Sigmoid colon (tissue), 7 donors: ENCODE data around the gene ZP1. TPM values are rescaled to one million over a fixed set of nuclear protein-coding genes. Genes with fewer than 3 reads are reported as not detected.

ENCODE experiments used
- DNase-seq: peaks from one replicate; pipeline ENCODE4 v3.0.0-alpha.2; 2019
- H3K27ac ChIP-seq, 4 donors: fragments of 200-600 bp; sonication (generic); one replicate each; pipeline ENCODE4 v1.5.1; 2016 to 2019; ENCODE audit warnings: mild to moderate bottlenecking in 1 of 4
- H3K27me3 ChIP-seq, 3 donors: fragments of 200-600 bp; sonication (generic); one replicate each; pipeline ENCODE4 v1.5.1; 2019; ENCODE audit warnings: mild to moderate bottlenecking in 1 of 3
- H3K36me3 ChIP-seq, 4 donors: fragments of 200-600 bp; sonication (generic); one replicate each; pipeline ENCODE4 v1.5.1; 2016 to 2019
- H3K4me1 ChIP-seq, 4 donors: fragments of 200-600 bp; sonication (generic); one replicate each; pipeline ENCODE4 v1.5.1; 2017 to 2019
- H3K4me3 ChIP-seq, 4 donors: fragments of 200-600 bp; sonication (generic); one replicate each; pipeline ENCODE4 v1.5.1; 2017 to 2019; ENCODE audit warnings: mild to moderate bottlenecking in 2 of 4, moderate library complexity in 1 of 4
- H3K9me3 ChIP-seq, 4 donors: fragments of 200-600 bp in 3 of 4; sonication (generic) in 3 of 4; one replicate each; pipeline versions ENCODE4 v1.5.1 to v1.6.1; 2013 to 2019
- CTCF ChIP-seq, 4 experiments: fragments of 450-650 bp in 3 of 4; fragments of 200-600 bp in 1 of 4; IDR thresholded peaks; one replicate each; pipeline ENCODE4 v1.5.1; 2016 to 2019; ENCODE audit warnings: antibody characterized with exemption in 4 of 4, mild to moderate bottlenecking in 3 of 4, moderate library complexity in 2 of 4
- EP300 ChIP-seq, 4 donors: sonication (generic); formaldehyde crosslinking; IDR thresholded peaks; one replicate each; pipeline ENCODE4 v1.6.1; 2017; ENCODE audit warnings: antibody characterized with exemption in 4 of 4
- POLR2A ChIP-seq, 2 donors: fragments of 450-650 bp; IDR thresholded peaks; one replicate each; pipeline ENCODE4 v1.6.1; 2016; ENCODE audit warnings: antibody characterized with exemption in 2 of 2, mild to moderate bottlenecking in 2 of 2, moderate library complexity in 2 of 2
- POLR2AphosphoS5 ChIP-seq, 4 donors: sonication (generic); formaldehyde crosslinking; IDR thresholded peaks; one replicate each; pipeline ENCODE4 v1.6.1; 2017; ENCODE audit warnings: antibody characterized with exemption in 4 of 4
- WGBS, 2 donors: extraction: QIAGEN DNeasy Blood & Tissue Kit; methylation state at CpG; one replicate each; pipeline ENCODE4 v1.1.7; 2013; 5-methylcytosine and 5-hydroxymethylcytosine counted together
- intact Hi-C: fragments of 100-400 bp; cut with DNase I; formaldehyde crosslinking; loops from one replicate; pipeline ENCODE4 v1.15.1; 2023
- polyA plus RNA-seq, 3 donors: library from polyadenylated mRNA; stranded (reverse); fragments of 200-250 nt; gene quantifications; one replicate each; pipeline ENCODE4 v1.2.3, GENCODE V29; 2013
- total RNA-seq, 4 donors: library from RNA; depleted of rRNA; stranded (reverse); fragments of >200 nt; gene quantifications; one replicate each; pipeline ENCODE4 v1.1.0, GENCODE V29; 2016
- donor health status: healthy with polysubstance abuse.
- donor health status: Bipolar disorder and iron deficiency.
- donor health status: healthy.

Gene ZP1
- total and polyA plus RNA-seq, 7 donors, result 0.15 TPM; not detected in 6

- WGBS, 2 donors, result 87 to 89% methylated on average over 12 of the region's 12 CpGs
- Histone ChIP-seq H3K36me3 (peaks cover 0 to 7% (median 0%) of the 10 kb centered on the region in 4 donors), H3K27ac (no peak overlapping the region), H3K27me3 (no peaks in the 10 kb centered on the region), H3K9me3 (no peaks in the 10 kb centered on the region), H3K4me1 (no peaks in the 10 kb centered on the region), H3K4me3 (no peak overlapping the region)
- intact Hi-C loops, result no loop called here
- TF ChIP-seq POLR2A (IDR thresholded peaks at IDR 0.05) (no peak), CTCF (IDR thresholded peaks at IDR 0.05) (no peak), EP300 (IDR thresholded peaks at IDR 0.05) (no peak), POLR2AphosphoS5 (IDR thresholded peaks at IDR 0.05) (no peak)
- DNase-seq, result peak; percentile 54
Observed at GRCh38 chr11:60873533-60873932, 6.2 kb downstream of the ZP1 start.

- H3K27ac ChIP-seq, result no peak overlapping the region
- no peaks in the 10 kb centered on the region for H3K9me3 ChIP-seq
- no peak overlapping the region for H3K4me3 ChIP-seq
- TF ChIP-seq EP300 (IDR thresholded peaks at IDR 0.05), result no peak
- TF ChIP-seq CTCF (IDR thresholded peaks at IDR 0.05), result no peak
- TF ChIP-seq POLR2A (IDR thresholded peaks at IDR 0.05), result no peak
- TF ChIP-seq POLR2AphosphoS5 (IDR thresholded peaks at IDR 0.05), result no peak
- no peaks in the 10 kb centered on the region for H3K27me3 ChIP-seq
- peak; percentile 60 for DNase-seq
- 92 to 95% methylated on average over 13 of the region's 13 CpGs for WGBS, 2 donors
- H3K36me3 ChIP-seq, result peaks cover 0 to 8% (median 4%) of the 10 kb centered on the region in 4 donors
- intact Hi-C loops, result no loop called here
- no peaks in the 10 kb centered on the region for H3K4me1 ChIP-seq
Observed at GRCh38 chr11:60874421-60875365, 7.4 kb downstream of the ZP1 start.

- Histone ChIP-seq H3K9me3 (no peaks in the 10 kb centered on the region), H3K4me3 (no peak overlapping the region), H3K4me1 (no peaks in the 10 kb centered on the region), H3K36me3 (peaks cover 0 to 17% (median 6%) of the 10 kb centered on the region in 4 donors), H3K27ac (no peak overlapping the region), H3K27me3 (no peaks in the 10 kb centered on the region)
- TF ChIP-seq EP300 (IDR thresholded peaks at IDR 0.05) (no peak), POLR2AphosphoS5 (IDR thresholded peaks at IDR 0.05) (no peak), CTCF (IDR thresholded peaks at IDR 0.05) (no peak), POLR2A (IDR thresholded peaks at IDR 0.05) (no peak)
- intact Hi-C loops, result no loop called here
- peak; percentile 38 for DNase-seq
- 57 to 81% methylated on average over 7 of the region's 7 CpGs for WGBS, 2 donors
Observed at GRCh38 chr11:60875366-60876167, 8.2 kb downstream of the ZP1 start.

GRCh38 chr11:60876168-60876485 is 8.8 kb downstream of the ZP1 start:
- 97 to 99% methylated on average over 2 of the region's 2 CpGs for WGBS, 2 donors
- Histone ChIP-seq H3K36me3 (peaks cover 0 to 18% (median 9%) of the 10 kb centered on the region in 4 donors), H3K9me3 (no peaks in the 10 kb centered on the region), H3K4me1 (no peaks in the 10 kb centered on the region), H3K4me3 (no peak overlapping the region), H3K27ac (no peak overlapping the region), H3K27me3 (no peaks in the 10 kb centered on the region)
- intact Hi-C loops, result no loop called here
- TF ChIP-seq POLR2A (IDR thresholded peaks at IDR 0.05), result no peak
- TF ChIP-seq EP300 (IDR thresholded peaks at IDR 0.05), result no peak
- TF ChIP-seq CTCF (IDR thresholded peaks at IDR 0.05), result no peak
- no peak for TF ChIP-seq POLR2AphosphoS5 (IDR thresholded peaks at IDR 0.05)
- peak; percentile 46 for DNase-seq
